ENCODE results near the gene KDM4C.

DNA sequence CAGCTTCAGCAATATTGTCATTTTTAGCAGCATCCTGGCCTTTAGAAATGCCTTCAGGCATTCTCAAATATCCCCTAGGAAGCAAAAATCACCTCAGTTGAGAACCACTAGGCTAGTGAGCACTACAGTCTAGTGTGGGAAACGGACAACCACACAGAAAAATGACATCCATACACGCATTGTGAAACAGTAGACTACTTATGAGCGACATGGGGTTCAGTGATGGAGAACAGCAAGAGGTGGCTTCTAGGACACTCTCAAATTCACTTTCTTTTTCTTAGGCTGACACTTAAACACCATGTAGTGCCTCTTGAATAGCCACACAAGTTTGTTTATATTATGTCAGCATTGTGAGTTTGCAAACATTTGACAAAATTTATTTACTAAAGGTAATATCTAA lies 203.0 kb downstream of the KDM4C start:
- TF ChIP-seq CTCF (IDR thresholded peaks at IDR 0.05 in 2 of 3, conservative IDR thresholded peaks at IDR 0.05 in 1 of 3; ENCODE audit: borderline replicate concordance in 1 of 3, insufficient read depth in 1 of 3, low read depth in 2 of 3, low read length in 2 of 3) (no peak), ZNF274 (IDR thresholded peaks at IDR 0.05; ENCODE audit: low read depth, low read length) (no peak), YY1 (IDR thresholded peaks at IDR 0.05; ENCODE audit: extremely low read depth, insufficient replicate concordance, low read depth, low read length) (no peak), ELF1 (IDR thresholded peaks at IDR 0.05; ENCODE audit: borderline replicate concordance, low read depth) (no peak), SIN3A (IDR thresholded peaks at IDR 0.05; ENCODE audit: low read depth) (no peak), POLR2A (IDR thresholded peaks at IDR 0.05; ENCODE audit: borderline replicate concordance, extremely low read depth, insufficient read depth, insufficient read length) (no peak), EZH2 (IDR thresholded peaks at IDR 0.05) (no peak), TCF7L2 (IDR thresholded peaks at IDR 0.05; ENCODE audit: borderline replicate concordance, extremely low read depth, insufficient read depth, insufficient read length) (no peak), CEBPB (IDR thresholded peaks at IDR 0.05; ENCODE audit: low read depth) (no peak), EGR1 (IDR thresholded peaks at IDR 0.05; ENCODE audit: low read depth) (no peak), RAD21 (IDR thresholded peaks at IDR 0.05; ENCODE audit: low read depth) (no peak), SP1 (IDR thresholded peaks at IDR 0.05; ENCODE audit: low read depth) (no peak)
